HEK293 (cell line): ENCODE data around the gene FBXL13.
"Not testable (repeated sequence)": the region's sequence is repeated elsewhere in the genome, so short reads cannot be mapped to it uniquely, and the experiment has no call there.

Experiments
- CTCF ChIA-PET: fragments of 350-600 bp; formaldehyde crosslinking; extraction: SDS; loops from one replicate; lab custom pipeline; 2021; ENCODE audit warnings: antibody characterized with exemption; lab: Yijun Ruan, JAX
- POLR2A ChIA-PET: fragments of 300-600 bp; formaldehyde crosslinking; extraction: SDS; loops from one replicate; lab custom pipeline; 2020; ENCODE audit warnings: antibody characterized with exemption, inconsistent platforms; lab: Yijun Ruan, JAX
- H3K27ac ChIP-seq: fragments of 200-500 bp; sonication (Bioruptor generic); 2 replicates; pipeline ENCODE4 v1.5.1; 2014; ENCODE audit warnings: low read depth, low read length, control low read depth, inconsistent platforms; ENCODE audit errors: extremely low read depth
- H3K36me3 ChIP-seq, 2 experiments: fragments of 200-500 bp in 1 of 2; sonication (Bioruptor generic) in 1 of 2; 1 replicate in 1 of 2; 2 replicates in 1 of 2; pipeline ENCODE4 v1.5.1; 2014 to 2017; ENCODE audit warnings: inconsistent platforms in 2 of 2, low read length in 2 of 2; ENCODE audit not compliant: control insufficient read depth in 2 of 2, insufficient read depth in 1 of 2
- H3K4me1 ChIP-seq: fragments of 200-500 bp; sonication (Bioruptor generic); 2 replicates; pipeline ENCODE4 v1.5.1; 2014; ENCODE audit warnings: mild to moderate bottlenecking, low read length, inconsistent platforms; ENCODE audit not compliant: control insufficient read depth, insufficient read depth
- H3K4me3 ChIP-seq: 2 replicates; pipeline ENCODE4 v1.5.1; 2011; ENCODE audit warnings: low read depth, mild to moderate bottlenecking, control low read depth, low read length, moderate library complexity
- H3K9me3 ChIP-seq: fragments of 200-500 bp; sonication (Bioruptor generic); 2 replicates; pipeline ENCODE4 v1.5.1; 2014; ENCODE audit warnings: low read depth, low read length, inconsistent platforms; ENCODE audit not compliant: control insufficient read depth, insufficient read depth
- BCL11B ChIP-seq: fragments of 450-650 bp; formaldehyde crosslinking; IDR thresholded peaks from 2 replicates; pipeline ENCODE4 v1.5.1; 2016; ENCODE audit warnings: low read depth, missing biosample characterization, missing genetic modification characterization
- GLIS1 ChIP-seq: fragments of 450-650 bp; formaldehyde crosslinking; IDR thresholded peaks from 2 replicates; pipeline ENCODE4 v1.5.1; 2016; ENCODE audit warnings: missing biosample characterization, missing genetic modification characterization
- KLF1 ChIP-seq: fragments of 450-650 bp; formaldehyde crosslinking; IDR thresholded peaks from 2 replicates; pipeline ENCODE4 v1.5.1; 2016; ENCODE audit warnings: missing biosample characterization, missing genetic modification characterization
- KLF10 ChIP-seq: fragments of 450-650 bp; IDR thresholded peaks from 2 replicates; pipeline ENCODE4 v1.5.1; 2018; ENCODE audit warnings: missing biosample characterization, mild to moderate bottlenecking, missing genetic modification characterization
- KLF8 ChIP-seq: fragments of 450-650 bp; formaldehyde crosslinking; IDR thresholded peaks from 2 replicates; pipeline ENCODE4 v1.5.1; 2016; ENCODE audit warnings: missing biosample characterization, missing genetic modification characterization
- WT1 ChIP-seq: fragments of 450-650 bp; formaldehyde crosslinking; IDR thresholded peaks from 2 replicates; pipeline ENCODE4 v1.5.1; 2016; ENCODE audit warnings: missing biosample characterization, missing genetic modification characterization
- YY2 ChIP-seq: fragments of 450-650 bp; formaldehyde crosslinking; IDR thresholded peaks from 2 replicates; pipeline ENCODE4 v1.5.1; 2016; ENCODE audit warnings: missing biosample characterization, missing genetic modification characterization
- ZBTB1 ChIP-seq: fragments of 450-650 bp; formaldehyde crosslinking; IDR thresholded peaks from 2 replicates; pipeline ENCODE4 v1.5.1; 2016; ENCODE audit warnings: missing biosample characterization, missing genetic modification characterization
- ZBTB10 ChIP-seq: fragments of 450-650 bp; formaldehyde crosslinking; IDR thresholded peaks from 2 replicates; pipeline ENCODE4 v1.5.1; 2016; ENCODE audit warnings: missing biosample characterization, missing genetic modification characterization
- ZBTB21 ChIP-seq: fragments of 450-650 bp; formaldehyde crosslinking; IDR thresholded peaks from 2 replicates; pipeline ENCODE4 v1.5.1; 2017; ENCODE audit warnings: missing biosample characterization, missing genetic modification characterization
- ZBTB26 ChIP-seq: fragments of 450-650 bp; formaldehyde crosslinking; optimal IDR thresholded peaks from 2 replicates; pipeline ENCODE3; 2016; ENCODE audit warnings: missing biosample characterization, mild to moderate bottlenecking, missing genetic modification characterization
- ZNF175 ChIP-seq: fragments of 450-650 bp; formaldehyde crosslinking; IDR thresholded peaks from 2 replicates; pipeline ENCODE4 v1.5.1; 2016; ENCODE audit warnings: missing biosample characterization, missing genetic modification characterization
- ZNF23 ChIP-seq: fragments of 450-650 bp; formaldehyde crosslinking; IDR thresholded peaks from 2 replicates; pipeline ENCODE4 v1.5.1; 2016; ENCODE audit warnings: missing biosample characterization, missing genetic modification characterization, borderline replicate concordance
- ZNF266 ChIP-seq: fragments of 450-650 bp; formaldehyde crosslinking; IDR thresholded peaks from 2 replicates; pipeline ENCODE4 v1.5.1; 2016; ENCODE audit warnings: missing biosample characterization, missing genetic modification characterization, low read depth
- ZNF302 ChIP-seq: fragments of 450-650 bp; formaldehyde crosslinking; IDR thresholded peaks from 2 replicates; pipeline ENCODE4 v1.5.1; 2016; ENCODE audit warnings: missing biosample characterization, missing genetic modification characterization, low read depth
- ZNF354C ChIP-seq: fragments of 450-650 bp; formaldehyde crosslinking; IDR thresholded peaks from 2 replicates; pipeline ENCODE4 v1.5.1; 2016; ENCODE audit warnings: missing biosample characterization, missing genetic modification characterization, low read depth, borderline replicate concordance
- ZNF404 ChIP-seq: fragments of 450-650 bp; formaldehyde crosslinking; IDR thresholded peaks from 2 replicates; pipeline ENCODE4 v1.5.1; 2017; ENCODE audit warnings: missing biosample characterization, missing genetic modification characterization
- ZNF518A ChIP-seq: fragments of 450-650 bp; formaldehyde crosslinking; conservative IDR thresholded peaks from 2 replicates; pipeline ENCODE4 v1.5.1; 2016; ENCODE audit warnings: low read depth, missing biosample characterization, missing genetic modification characterization
- ZNF530 ChIP-seq: fragments of 450-650 bp; formaldehyde crosslinking; IDR thresholded peaks from 2 replicates; pipeline ENCODE4 v1.5.1; 2016; ENCODE audit warnings: low read depth, missing biosample characterization, missing genetic modification characterization
- ZNF580 ChIP-seq: fragments of 450-650 bp; formaldehyde crosslinking; IDR thresholded peaks from 2 replicates; pipeline ENCODE4 v1.5.1; 2016; ENCODE audit warnings: missing biosample characterization, missing genetic modification characterization
- ZNF843 ChIP-seq: fragments of 450-650 bp; formaldehyde crosslinking; IDR thresholded peaks from 2 replicates; pipeline ENCODE4 v1.5.1; 2016; ENCODE audit warnings: missing biosample characterization, missing genetic modification characterization
- ZSCAN23 ChIP-seq: fragments of 450-650 bp; formaldehyde crosslinking; IDR thresholded peaks from 2 replicates; pipeline ENCODE4 v1.5.1; 2016; ENCODE audit warnings: missing biosample characterization, missing genetic modification characterization

The FBXL13 gene

GRCh38 chr7:102908676-102909075, 165.9 kb downstream of the FBXL13 start:
- no peaks in the 10 kb centered on the region for H3K9me3 ChIP-seq
- ChIA-PET CTCF (no interaction called here), POLR2A (no interaction called here)
- no peak overlapping the region for H3K27ac ChIP-seq
- no peak overlapping the region for H3K4me3 ChIP-seq
- H3K4me1 ChIP-seq: peaks cover 10% of the 10 kb centered on the region; the same call in 1 of the 2 replicates
- H3K36me3 ChIP-seq: no peaks in the 10 kb centered on the region
- TF ChIP-seq ZNF175 (tag by site-specific recombination) (no peak), ZNF266 (tag by site-specific recombination) (no peak), ZNF530 (tag by site-specific recombination) (no peak), ZBTB21 (no peak), ZSCAN23 (tag by site-specific recombination) (no peak), WT1 (tag by site-specific recombination) (no peak), KLF10 (tag by site-specific recombination) (no peak), BCL11B (tag by site-specific recombination) (no peak), ZBTB10 (tag by site-specific recombination) (no peak), KLF1 (tag by site-specific recombination) (no peak), ZNF580 (tag by site-specific recombination) (no peak), ZNF302 (no peak), ZBTB26 (tag by site-specific recombination) (no peak), ZNF354C (tag by site-specific recombination) (no peak)

- H3K4me3 ChIP-seq, H3K27ac ChIP-seq, H3K9me3 ChIP-seq, POLR2A ChIA-PET, CTCF ChIA-PET, H3K4me1 ChIP-seq, H3K36me3 ChIP-seq: not testable (repeated sequence)
These were observed 171.0 kb downstream of the FBXL13 start for GRCh38 chr7:102903576-102903975.

- POLR2A ChIA-PET, H3K27ac ChIP-seq, H3K4me3 ChIP-seq, CTCF ChIA-PET, H3K9me3 ChIP-seq, H3K4me1 ChIP-seq, H3K36me3 ChIP-seq: not testable (repeated sequence)
These were observed 172.5 kb downstream of the FBXL13 start for GRCh38 chr7:102902052-102902451.

- H3K4me1 ChIP-seq: peaks cover 8% of the 10 kb centered on the region
- H3K4me3 ChIP-seq: no peak overlapping the region
- no peaks in the 10 kb centered on the region for H3K36me3 ChIP-seq
- POLR2A ChIA-PET: no interaction called here
- H3K9me3 ChIP-seq: no peaks in the 10 kb centered on the region
- CTCF ChIA-PET: no interaction called here
- H3K27ac ChIP-seq: no peak overlapping the region
- TF ChIP-seq ZNF23: no peak
- TF ChIP-seq ZNF843 (tag by site-specific recombination): no peak
- no peak for TF ChIP-seq GLIS1 (tag by site-specific recombination)
- TF ChIP-seq ZNF404 (tag by site-specific recombination): no peak
- TF ChIP-seq ZNF518A: no peak
- no peak for TF ChIP-seq YY2 (tag by site-specific recombination)
- TF ChIP-seq ZBTB1 (tag by site-specific recombination): no peak
- TF ChIP-seq KLF8 (tag by site-specific recombination): no peak
These were observed 176.1 kb downstream of the FBXL13 start for GRCh38 chr7:102898532-102898859.
